ENCODE results near the gene SLK. TPM values are rescaled to one million over a fixed set of nuclear protein-coding genes. Genes with fewer than 3 reads are reported as not detected.

The SLK gene
- total RNA-seq, 6 donors from 2014 or later, result 38.7 to 103 (median 58.1) TPM

DNA sequence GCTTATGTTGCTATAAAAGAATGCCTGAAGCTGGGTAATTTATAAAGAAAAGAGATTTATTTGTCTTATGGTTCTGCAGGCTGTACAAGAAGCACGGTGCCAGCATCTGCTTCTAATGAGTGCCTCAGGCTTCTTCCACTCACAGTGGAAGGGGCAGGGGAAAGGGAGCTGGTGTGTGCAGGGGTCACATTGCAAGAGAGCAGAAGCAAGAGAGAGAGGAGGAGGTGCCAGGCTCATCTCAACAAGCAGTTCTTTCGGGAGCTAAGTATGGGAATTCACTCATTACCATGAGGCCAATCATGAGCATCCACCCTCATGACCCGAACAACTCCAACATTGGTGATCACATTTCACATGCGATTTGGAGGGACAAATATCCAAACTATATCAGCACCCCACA, 17.2 kb upstream of the SLK start:
- no peaks in the 10 kb centered on the region for H3K36me3 ChIP-seq
- H3K4me1 ChIP-seq, result no peaks in the 10 kb centered on the region
- H3K27me3 ChIP-seq, result no peaks in the 10 kb centered on the region
- H3K4me3 ChIP-seq, result no peak overlapping the region
- no peak for TF ChIP-seq POLR2A (IDR thresholded peaks at IDR 0.05)
- TF ChIP-seq, protein P1, sequence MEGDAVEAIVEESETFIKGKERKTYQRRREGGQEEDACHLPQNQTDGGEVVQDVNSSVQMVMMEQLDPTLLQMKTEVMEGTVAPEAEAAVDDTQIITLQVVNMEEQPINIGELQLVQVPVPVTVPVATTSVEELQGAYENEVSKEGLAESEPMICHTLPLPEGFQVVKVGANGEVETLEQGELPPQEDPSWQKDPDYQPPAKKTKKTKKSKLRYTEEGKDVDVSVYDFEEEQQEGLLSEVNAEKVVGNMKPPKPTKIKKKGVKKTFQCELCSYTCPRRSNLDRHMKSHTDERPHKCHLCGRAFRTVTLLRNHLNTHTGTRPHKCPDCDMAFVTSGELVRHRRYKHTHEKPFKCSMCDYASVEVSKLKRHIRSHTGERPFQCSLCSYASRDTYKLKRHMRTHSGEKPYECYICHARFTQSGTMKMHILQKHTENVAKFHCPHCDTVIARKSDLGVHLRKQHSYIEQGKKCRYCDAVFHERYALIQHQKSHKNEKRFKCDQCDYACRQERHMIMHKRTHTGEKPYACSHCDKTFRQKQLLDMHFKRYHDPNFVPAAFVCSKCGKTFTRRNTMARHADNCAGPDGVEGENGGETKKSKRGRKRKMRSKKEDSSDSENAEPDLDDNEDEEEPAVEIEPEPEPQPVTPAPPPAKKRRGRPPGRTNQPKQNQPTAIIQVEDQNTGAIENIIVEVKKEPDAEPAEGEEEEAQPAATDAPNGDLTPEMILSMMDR (IDR thresholded peaks at IDR 0.05), result no peak
- TF ChIP-seq EP300 (IDR thresholded peaks at IDR 0.05), result no peak
- TF ChIP-seq POLR2AphosphoS5 (IDR thresholded peaks at IDR 0.05), result no peak
- H3K27ac ChIP-seq, result no peak overlapping the region
- H3K9me3 ChIP-seq, result no peaks in the 10 kb centered on the region
- no peak for DNase-seq
- 91 to 96% methylated on average over 4 of the region's 4 CpGs for WGBS, 2 donors
- ATAC-seq (ENCODE audit: low FRiP score in 2 of 2), result no peak

DNA sequence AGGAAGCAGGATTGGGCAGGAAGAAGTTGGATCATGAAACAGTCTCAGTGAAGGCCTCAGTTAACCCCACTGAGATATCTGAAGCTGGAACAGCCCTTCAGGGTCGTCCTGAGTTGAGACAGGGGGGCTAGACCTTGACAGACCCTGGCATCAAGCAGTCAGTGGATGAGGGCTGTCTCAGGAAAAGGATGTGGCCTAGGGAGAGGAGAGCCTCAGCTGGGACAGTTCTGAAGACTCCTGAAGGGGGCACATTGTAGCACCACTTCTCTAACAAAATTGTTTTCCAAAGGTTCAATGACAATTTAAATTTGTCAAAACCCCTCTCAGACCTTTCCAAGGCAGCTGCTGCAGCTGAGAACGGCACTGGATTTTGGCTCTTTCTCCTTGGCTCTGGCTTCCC, 15.8 kb upstream of the SLK start:
- no peak for TF ChIP-seq POLR2A (IDR thresholded peaks at IDR 0.05)
- TF ChIP-seq POLR2AphosphoS5 (IDR thresholded peaks at IDR 0.05), result no peak
- TF ChIP-seq, protein P1 (IDR thresholded peaks at IDR 0.05), result no peak
- no peak for TF ChIP-seq EP300 (IDR thresholded peaks at IDR 0.05)
- no peaks in the 10 kb centered on the region for H3K9me3 ChIP-seq
- H3K27ac ChIP-seq, result no peak overlapping the region
- H3K4me3 ChIP-seq, result no peak overlapping the region
- H3K36me3 ChIP-seq, result no peaks in the 10 kb centered on the region
- ATAC-seq (ENCODE audit: low FRiP score in 2 of 2) (no peak), DNase-seq (no peak)
- 62 to 70% methylated on average over 2 of the region's 2 CpGs for WGBS, 2 donors
- H3K27me3 ChIP-seq, result no peaks in the 10 kb centered on the region
- no peaks in the 10 kb centered on the region for H3K4me1 ChIP-seq

DNA sequence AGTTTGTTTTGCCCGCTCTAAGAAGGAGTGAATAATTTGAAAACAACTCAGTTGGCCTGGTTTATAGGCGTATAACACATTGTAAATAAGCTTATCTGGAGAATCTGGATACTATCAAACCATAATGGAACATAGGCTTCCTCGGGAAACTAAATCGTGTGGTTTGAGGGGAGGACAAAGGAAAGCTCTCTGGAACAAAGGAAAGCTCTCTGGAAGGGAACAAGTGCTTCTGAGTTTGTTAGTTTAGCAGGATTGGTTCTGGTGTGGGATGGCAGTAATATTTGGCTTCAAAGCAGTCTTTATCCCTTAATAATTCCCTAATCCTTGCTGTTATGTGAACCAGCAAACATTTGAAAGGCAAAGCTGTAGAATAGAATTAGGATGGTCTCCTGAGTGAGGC, 15.0 kb upstream of the SLK start:
- no peaks in the 10 kb centered on the region for H3K9me3 ChIP-seq
- WGBS, 2 donors, result 51 to 57% methylated on average over 4 of the region's 4 CpGs
- no peak overlapping the region for H3K4me3 ChIP-seq
- ATAC-seq (ENCODE audit: low FRiP score in 2 of 2), result no peak
- DNase-seq, result no peak
- H3K4me1 ChIP-seq, result no peaks in the 10 kb centered on the region
- no peak overlapping the region for H3K27ac ChIP-seq
- no peak for TF ChIP-seq POLR2AphosphoS5 (IDR thresholded peaks at IDR 0.05)
- no peaks in the 10 kb centered on the region for H3K36me3 ChIP-seq
- no peaks in the 10 kb centered on the region for H3K27me3 ChIP-seq

DNA sequence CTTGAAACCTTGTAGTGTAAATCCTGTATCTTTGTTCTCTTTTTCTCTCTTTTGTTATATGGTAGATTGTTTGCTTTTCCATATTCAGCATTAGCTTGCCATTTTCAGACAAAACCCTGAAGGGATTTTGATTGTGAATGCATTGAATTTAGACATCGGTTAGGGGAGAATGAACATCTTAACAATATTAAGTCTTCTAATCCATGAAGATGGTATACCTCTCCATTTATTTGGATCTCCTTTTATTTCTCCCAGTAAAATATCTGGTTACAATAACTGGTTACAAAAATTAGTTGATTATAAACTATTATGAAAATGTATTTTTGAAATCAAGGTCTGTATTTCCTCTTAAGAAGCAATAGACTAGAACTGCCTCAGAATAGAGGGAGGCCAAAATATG, 12.4 kb upstream of the SLK start:
- no peak overlapping the region for H3K27ac ChIP-seq
- no peak overlapping the region for H3K4me3 ChIP-seq
- no peaks in the 10 kb centered on the region for H3K27me3 ChIP-seq
- DNase-seq (no peak), ATAC-seq (ENCODE audit: low FRiP score in 2 of 2) (no peak)
- no peaks in the 10 kb centered on the region for H3K4me1 ChIP-seq
- WGBS, 2 donors, result 50 to 100% methylated on average over 1 of the region's 1 CpG
- H3K9me3 ChIP-seq, result no peaks in the 10 kb centered on the region
- TF ChIP-seq, protein P1 (IDR thresholded peaks at IDR 0.05), result no peak
- TF ChIP-seq POLR2AphosphoS5 (IDR thresholded peaks at IDR 0.05) (no peak), POLR2A (IDR thresholded peaks at IDR 0.05) (no peak), EP300 (IDR thresholded peaks at IDR 0.05) (no peak)
- H3K36me3 ChIP-seq, result no peaks in the 10 kb centered on the region

DNA sequence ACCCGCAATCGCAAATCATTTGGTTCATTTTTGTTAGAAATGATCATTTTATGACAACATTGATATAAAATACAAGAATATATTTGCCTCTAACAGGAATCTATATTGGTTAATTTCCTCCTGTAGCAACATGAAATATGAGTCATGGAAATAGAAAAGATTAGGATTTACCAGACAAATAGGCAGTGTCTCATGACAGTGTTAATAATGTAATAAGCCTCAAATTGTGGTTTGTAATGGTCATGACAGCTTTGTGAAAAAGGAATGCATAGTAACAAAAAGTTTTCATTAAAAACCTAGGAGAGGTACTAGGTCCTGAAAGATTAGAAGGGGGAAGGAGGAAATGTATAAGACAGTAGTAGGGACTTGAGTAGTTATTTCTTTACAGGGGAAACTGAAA, 7.9 kb upstream of the SLK start:
- Histone ChIP-seq H3K36me3 (no peaks in the 10 kb centered on the region), H3K27ac (no peak overlapping the region), H3K27me3 (no peaks in the 10 kb centered on the region), H3K4me3 (no peak overlapping the region), H3K9me3 (no peaks in the 10 kb centered on the region), H3K4me1 (no peaks in the 10 kb centered on the region)
- no peak for ATAC-seq (ENCODE audit: low FRiP score in 2 of 2)
- no peak for DNase-seq
- no peak for TF ChIP-seq POLR2AphosphoS5 (IDR thresholded peaks at IDR 0.05)
- no peak for TF ChIP-seq POLR2A (IDR thresholded peaks at IDR 0.05)
- no peak for TF ChIP-seq EP300 (IDR thresholded peaks at IDR 0.05)
- TF ChIP-seq, protein P1 (IDR thresholded peaks at IDR 0.05), result no peak
- WGBS, 2 donors, result 91 to 96% methylated on average over 2 of the region's 2 CpGs

Measured in upper lobe of left lung (tissue), 6 donors.